ENCODE results near the gene NTN1. TPM values are rescaled to one million over a fixed set of nuclear protein-coding genes. Genes with fewer than 3 reads are reported as not detected.

NTN1 gene
- total and polyA plus RNA-seq, 2 experiments from 2014 or later = 0.42 to 2.1 TPM

DNA sequence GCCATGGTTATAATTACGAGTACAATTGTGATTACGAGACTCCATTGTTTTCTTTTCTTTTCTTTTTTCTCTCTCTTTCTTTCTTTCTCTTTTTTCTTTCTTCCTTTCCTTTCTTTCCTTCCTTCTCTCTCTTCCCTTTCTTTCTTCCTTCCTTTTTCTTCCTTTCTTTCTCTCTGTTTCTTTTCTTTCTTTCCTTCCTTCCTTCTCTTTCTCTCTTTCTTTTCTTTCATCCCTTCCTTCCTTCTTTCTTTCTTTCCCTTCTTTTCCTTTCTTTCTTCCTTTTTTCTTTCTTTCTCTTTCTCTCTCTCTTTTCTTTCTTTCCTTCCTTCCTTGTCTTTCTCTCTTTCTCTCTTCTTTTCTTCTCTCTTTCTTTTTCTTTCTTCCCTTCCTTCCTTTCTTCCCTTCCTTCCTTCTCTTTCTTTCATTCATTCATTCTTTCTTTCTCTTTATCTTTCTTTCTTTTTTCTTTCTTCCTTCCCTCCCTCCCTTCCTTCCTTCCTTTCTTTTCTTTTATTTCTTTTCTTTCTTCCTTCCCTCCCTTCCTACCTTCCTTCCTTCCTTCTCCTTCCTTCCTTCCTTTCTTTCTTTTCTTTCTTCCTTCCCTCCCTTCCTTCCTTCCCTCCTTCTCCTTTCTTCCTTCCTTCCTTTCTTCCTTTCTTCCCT is 14.1 kb upstream of the NTN1 start:
- H3K9me3 ChIP-seq (ENCODE audit: low read depth) = no peaks in the 10 kb centered on the region
- H3K36me3 ChIP-seq (replicated peaks; ENCODE audit: insufficient read depth, low read depth) = no peaks in the 10 kb centered on the region
- 96% methylated on average over 2 of the region's 2 CpGs for WGBS (ENCODE audit: low lambda C conversion rate, missing lambda C conversion rate)
- no peak for TF ChIP-seq EZH2phosphoT487 (IDR thresholded peaks at IDR 0.05; ENCODE audit: low read depth, severe bottlenecking, unreplicated experiment)
- TF ChIP-seq, protein P1, sequence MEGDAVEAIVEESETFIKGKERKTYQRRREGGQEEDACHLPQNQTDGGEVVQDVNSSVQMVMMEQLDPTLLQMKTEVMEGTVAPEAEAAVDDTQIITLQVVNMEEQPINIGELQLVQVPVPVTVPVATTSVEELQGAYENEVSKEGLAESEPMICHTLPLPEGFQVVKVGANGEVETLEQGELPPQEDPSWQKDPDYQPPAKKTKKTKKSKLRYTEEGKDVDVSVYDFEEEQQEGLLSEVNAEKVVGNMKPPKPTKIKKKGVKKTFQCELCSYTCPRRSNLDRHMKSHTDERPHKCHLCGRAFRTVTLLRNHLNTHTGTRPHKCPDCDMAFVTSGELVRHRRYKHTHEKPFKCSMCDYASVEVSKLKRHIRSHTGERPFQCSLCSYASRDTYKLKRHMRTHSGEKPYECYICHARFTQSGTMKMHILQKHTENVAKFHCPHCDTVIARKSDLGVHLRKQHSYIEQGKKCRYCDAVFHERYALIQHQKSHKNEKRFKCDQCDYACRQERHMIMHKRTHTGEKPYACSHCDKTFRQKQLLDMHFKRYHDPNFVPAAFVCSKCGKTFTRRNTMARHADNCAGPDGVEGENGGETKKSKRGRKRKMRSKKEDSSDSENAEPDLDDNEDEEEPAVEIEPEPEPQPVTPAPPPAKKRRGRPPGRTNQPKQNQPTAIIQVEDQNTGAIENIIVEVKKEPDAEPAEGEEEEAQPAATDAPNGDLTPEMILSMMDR (IDR thresholded peaks at IDR 0.05; ENCODE audit: poor library complexity) = no peak
- no peak for TF ChIP-seq EZH2 (IDR thresholded peaks at IDR 0.05; ENCODE audit: borderline replicate concordance)
- peaks cover 82% of the 10 kb centered on the region for H3K27me3 ChIP-seq
- no peak overlapping the region for H3K4me2 ChIP-seq
- H3K4me3 ChIP-seq = no peak overlapping the region
- no peaks in the 10 kb centered on the region for H3K79me2 ChIP-seq
- no peak overlapping the region for H3K27ac ChIP-seq
- DNase-seq (ENCODE audit: low spot score) = no peak
- H4K20me1 ChIP-seq (ENCODE audit: insufficient read depth, poor library complexity, severe bottlenecking) = no peaks in the 10 kb centered on the region
- no peak overlapping the region for H2AFZ ChIP-seq
- H3K9me2 ChIP-seq (replicated peaks; ENCODE audit: insufficient read depth) = no peaks in the 10 kb centered on the region
- peaks cover 10% of the 10 kb centered on the region for H3K4me1 ChIP-seq (ENCODE audit: insufficient read depth)

DNA sequence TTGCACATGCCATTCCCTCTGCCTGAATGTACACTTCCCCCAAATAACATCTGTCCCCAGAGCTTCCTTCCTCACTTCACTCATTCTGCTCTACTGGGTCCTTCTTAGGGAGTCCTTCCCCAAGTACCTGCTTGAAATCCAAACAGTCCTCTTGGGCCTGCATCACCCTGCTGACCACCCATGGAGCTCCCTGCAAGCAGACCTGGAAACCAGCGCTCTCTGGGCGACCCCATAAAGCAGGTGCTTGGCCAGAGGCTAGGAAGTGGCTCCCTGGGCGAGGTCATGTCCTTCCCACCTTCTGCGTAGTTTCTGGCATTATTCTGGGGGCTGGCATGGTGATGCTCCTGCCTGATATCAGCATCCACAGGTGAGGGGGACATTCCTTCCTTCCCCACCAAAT is 12.2 kb upstream of the NTN1 start:
- H2AFZ ChIP-seq = no peak overlapping the region
- no peak for DNase-seq (ENCODE audit: low spot score)
- H3K4me2 ChIP-seq = no peak overlapping the region
- H3K79me2 ChIP-seq = no peaks in the 10 kb centered on the region
- no peak overlapping the region for H3K27ac ChIP-seq
- H3K4me1 ChIP-seq (ENCODE audit: insufficient read depth) = peaks cover 4% of the 10 kb centered on the region
- H3K9me2 ChIP-seq (replicated peaks; ENCODE audit: insufficient read depth) = no peaks in the 10 kb centered on the region
- TF ChIP-seq EZH2phosphoT487 (IDR thresholded peaks at IDR 0.05; ENCODE audit: low read depth, severe bottlenecking, unreplicated experiment) (no peak), EZH2 (IDR thresholded peaks at IDR 0.05; ENCODE audit: borderline replicate concordance) (no peak)
- TF ChIP-seq, protein P1 (IDR thresholded peaks at IDR 0.05; ENCODE audit: poor library complexity) = no peak
- WGBS (ENCODE audit: low lambda C conversion rate, missing lambda C conversion rate) = 86% methylated on average over 4 of the region's 4 CpGs
- H3K27me3 ChIP-seq = peaks cover 81% of the 10 kb centered on the region
- no peaks in the 10 kb centered on the region for H3K9me3 ChIP-seq (ENCODE audit: low read depth)
- H4K20me1 ChIP-seq (ENCODE audit: insufficient read depth, poor library complexity, severe bottlenecking) = no peaks in the 10 kb centered on the region
- H3K36me3 ChIP-seq (replicated peaks; ENCODE audit: insufficient read depth, low read depth) = no peaks in the 10 kb centered on the region
- no peak overlapping the region for H3K4me3 ChIP-seq

DNA sequence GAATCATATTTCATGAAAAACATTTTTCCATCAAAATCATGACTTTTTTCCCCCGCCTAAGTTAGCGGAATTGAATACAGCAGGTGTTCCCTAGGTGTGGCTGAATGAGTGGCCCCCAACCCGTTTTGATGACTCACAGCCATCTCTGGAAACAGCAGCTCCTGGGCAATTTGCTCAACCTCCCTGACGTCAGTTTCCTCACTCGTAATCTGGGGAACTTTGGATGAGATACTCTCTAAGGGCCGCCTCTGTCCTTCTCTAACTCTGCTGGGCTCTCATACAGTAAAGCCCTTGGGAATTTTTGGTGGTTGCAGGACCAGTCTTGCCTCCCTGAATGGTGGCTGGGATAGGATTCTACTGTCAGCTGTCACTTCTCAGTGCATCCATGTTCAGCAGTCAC is 11.6 kb upstream of the NTN1 start:
- TF ChIP-seq EZH2 (IDR thresholded peaks at IDR 0.05; ENCODE audit: borderline replicate concordance) = no peak
- TF ChIP-seq, protein P1 (IDR thresholded peaks at IDR 0.05; ENCODE audit: poor library complexity) = no peak
- TF ChIP-seq EZH2phosphoT487 (IDR thresholded peaks at IDR 0.05; ENCODE audit: low read depth, severe bottlenecking, unreplicated experiment) = no peak
- H3K4me2 ChIP-seq = no peak overlapping the region
- H3K4me1 ChIP-seq (ENCODE audit: insufficient read depth) = no peaks in the 10 kb centered on the region
- no peak overlapping the region for H2AFZ ChIP-seq
- no peaks in the 10 kb centered on the region for H3K79me2 ChIP-seq
- no peaks in the 10 kb centered on the region for H3K9me2 ChIP-seq (replicated peaks; ENCODE audit: insufficient read depth)
- 56% methylated on average over 6 of the region's 6 CpGs for WGBS (ENCODE audit: low lambda C conversion rate, missing lambda C conversion rate)
- peaks cover 80% of the 10 kb centered on the region for H3K27me3 ChIP-seq
- H3K36me3 ChIP-seq (replicated peaks; ENCODE audit: insufficient read depth, low read depth) = no peaks in the 10 kb centered on the region
- H4K20me1 ChIP-seq (ENCODE audit: insufficient read depth, poor library complexity, severe bottlenecking) = no peaks in the 10 kb centered on the region
- H3K9me3 ChIP-seq (ENCODE audit: low read depth) = no peaks in the 10 kb centered on the region
- DNase-seq (ENCODE audit: low spot score) = no peak
- no peak overlapping the region for H3K27ac ChIP-seq
- no peak overlapping the region for H3K4me3 ChIP-seq

Measured in hepatocyte (in vitro differentiated cells).